Amniotic stem cell (primary cell): ENCODE results near the gene SLC19A3.
"Not testable (repeated sequence)": the region's sequence is repeated elsewhere in the genome, so short reads cannot be mapped to it uniquely, and the experiment has no call there.

Experiments used
- DNase-seq: peaks from one replicate; lab custom pipeline; 2025; lab: John Stamatoyannopoulos, UW

SLC19A3 gene

GRCh38 chr2:227703280-227703732, 14.5 kb downstream of the SLC19A3 start:
- peak; percentile 29 for DNase-seq

GRCh38 chr2:227701556-227701955, 16.3 kb downstream of the SLC19A3 start:
- DNase-seq: no peak

GRCh38 chr2:227696990-227697679, 20.7 kb downstream of the SLC19A3 start:
- DNase-seq: no peak

GRCh38 chr2:227687189-227687588, 30.6 kb downstream of the SLC19A3 start:
- DNase-seq: no peak

- no peak for DNase-seq
These were observed 33.6 kb downstream of the SLC19A3 start for GRCh38 chr2:227684258-227684657.

- DNase-seq: no peak
These were observed 39.9 kb downstream of the SLC19A3 start for GRCh38 chr2:227677928-227678327.

- DNase-seq: no peak
These were observed 43.3 kb downstream of the SLC19A3 start for GRCh38 chr2:227674485-227674884.

GRCh38 chr2:227673620-227674019, 44.2 kb downstream of the SLC19A3 start:
- not testable (repeated sequence) for DNase-seq

GRCh38 chr2:227671170-227671905, 46.5 kb downstream of the SLC19A3 start:
- DNase-seq: no peak

- not testable (repeated sequence) for DNase-seq
These were observed 51.1 kb downstream of the SLC19A3 start, which contains the start of gene SCYGR5 for GRCh38 chr2:227666631-227667170. SCYGR5 (plus strand) TSS chr2:227666804; CDS start chr2:227666804, 0 bp downstream.

GRCh38 chr2:227665189-227665940, 52.5 kb downstream of the SLC19A3 start:
- no peak for DNase-seq

GRCh38 chr2:227661827-227662226, 56.0 kb downstream of the SLC19A3 start:
- DNase-seq: no peak

- no peak for DNase-seq
These were observed 56.7 kb downstream of the SLC19A3 start for GRCh38 chr2:227661025-227661649.

- DNase-seq: no peak
These were observed 60.5 kb downstream of the SLC19A3 start for GRCh38 chr2:227657199-227657845.

- peak; percentile 66 for DNase-seq
These were observed 62.4 kb downstream of the SLC19A3 start for GRCh38 chr2:227655454-227655853.

- no peak for DNase-seq
These were observed 63.4 kb downstream of the SLC19A3 start for GRCh38 chr2:227654426-227654825.

- no peak for DNase-seq
These were observed 64.4 kb downstream of the SLC19A3 start for GRCh38 chr2:227653419-227653818.

GRCh38 chr2:227643990-227644551, 73.8 kb downstream of the SLC19A3 start:
- no peak for DNase-seq

- no peak for DNase-seq
These were observed 75.2 kb downstream of the SLC19A3 start for GRCh38 chr2:227642656-227643055.

- no peak for DNase-seq
These were observed 83.6 kb downstream of the SLC19A3 start for GRCh38 chr2:227634201-227634600.
